A172 (cell line): ENCODE measurements around the gene CLMP. TPM values are rescaled to one million over a fixed set of nuclear protein-coding genes. Genes with fewer than 3 reads are reported as not detected.

Source experiments
- DNase-seq: peaks from one replicate; pipeline ENCODE4 v3.0.0-alpha.2; 2015; ENCODE audit warnings: low spot score
- total RNA-seq: library from RNA; depleted of rRNA; stranded (reverse); fragments of >200 nt; shearing (Covaris generic); gene quantifications from 2 replicates; pipeline ENCODE4 v1.2.3, GENCODE V29; 2014

Gene CLMP
- total RNA-seq, 1 experiment from 2014 or later = 9.7 TPM

DNA sequence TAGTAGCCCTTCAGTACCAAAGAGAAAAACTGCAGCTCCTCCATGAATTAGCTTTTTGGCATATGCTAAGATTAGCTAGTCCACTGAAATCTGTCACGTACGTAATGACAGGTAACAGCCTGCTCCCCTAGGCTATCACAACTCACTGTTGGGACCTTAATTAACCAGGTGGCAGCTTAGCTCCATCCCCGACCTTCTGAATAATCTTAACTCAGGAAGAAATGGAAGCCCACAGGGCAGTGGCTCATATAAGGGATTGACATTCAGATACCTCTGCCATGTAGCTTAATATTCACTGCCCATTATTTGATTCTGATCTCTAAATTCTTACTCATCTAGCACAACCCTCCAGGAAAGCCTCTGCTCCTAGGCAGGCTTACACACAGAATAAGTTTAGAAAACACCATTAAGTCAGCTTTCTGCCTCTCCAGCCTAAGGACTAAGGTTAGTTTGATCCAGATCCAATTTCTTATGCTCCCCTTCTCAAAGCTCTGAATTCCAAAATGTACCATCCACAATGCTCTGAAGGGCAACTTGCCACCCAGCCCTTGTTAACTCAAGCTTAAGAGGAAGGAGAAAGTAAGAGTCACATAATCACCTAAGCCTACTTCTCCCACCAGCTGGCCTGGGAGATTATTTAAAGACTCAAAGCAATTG is 138.1 kb downstream of the CLMP start:
- no peak for DNase-seq

DNA sequence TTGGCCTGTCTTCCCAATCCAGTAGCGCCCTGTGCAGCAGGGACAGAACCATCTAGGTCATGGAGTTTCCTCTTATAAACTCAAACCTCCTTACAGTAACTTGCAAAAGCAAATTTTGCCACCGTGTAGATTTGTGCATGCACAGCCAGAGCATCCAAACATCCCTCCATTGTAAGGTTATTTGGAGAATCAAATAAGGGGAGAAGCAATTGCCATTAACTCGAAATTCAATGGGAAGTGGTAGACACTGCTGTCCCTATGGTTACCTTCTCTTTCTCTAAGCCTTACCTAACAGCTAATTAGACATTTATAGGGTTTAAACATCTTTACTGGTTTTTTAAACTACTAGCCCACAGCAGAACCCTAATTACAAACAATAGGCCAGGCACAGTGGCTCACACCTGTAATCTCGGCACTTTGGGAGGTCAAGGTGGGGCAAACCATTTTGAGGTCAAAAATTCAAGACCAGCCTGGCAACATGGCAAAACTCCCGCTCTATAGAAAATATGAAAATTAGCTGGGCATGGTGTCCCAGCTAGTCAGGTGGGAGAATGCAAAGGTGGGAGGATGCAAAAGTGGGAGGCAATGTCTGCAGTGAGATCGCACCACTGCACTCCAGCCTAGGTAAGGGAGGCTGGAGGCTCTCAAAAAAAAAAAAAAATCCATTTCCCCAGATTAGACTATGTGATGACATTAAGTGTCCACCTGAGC is 139.7 kb downstream of the CLMP start:
- no peak for DNase-seq

DNA sequence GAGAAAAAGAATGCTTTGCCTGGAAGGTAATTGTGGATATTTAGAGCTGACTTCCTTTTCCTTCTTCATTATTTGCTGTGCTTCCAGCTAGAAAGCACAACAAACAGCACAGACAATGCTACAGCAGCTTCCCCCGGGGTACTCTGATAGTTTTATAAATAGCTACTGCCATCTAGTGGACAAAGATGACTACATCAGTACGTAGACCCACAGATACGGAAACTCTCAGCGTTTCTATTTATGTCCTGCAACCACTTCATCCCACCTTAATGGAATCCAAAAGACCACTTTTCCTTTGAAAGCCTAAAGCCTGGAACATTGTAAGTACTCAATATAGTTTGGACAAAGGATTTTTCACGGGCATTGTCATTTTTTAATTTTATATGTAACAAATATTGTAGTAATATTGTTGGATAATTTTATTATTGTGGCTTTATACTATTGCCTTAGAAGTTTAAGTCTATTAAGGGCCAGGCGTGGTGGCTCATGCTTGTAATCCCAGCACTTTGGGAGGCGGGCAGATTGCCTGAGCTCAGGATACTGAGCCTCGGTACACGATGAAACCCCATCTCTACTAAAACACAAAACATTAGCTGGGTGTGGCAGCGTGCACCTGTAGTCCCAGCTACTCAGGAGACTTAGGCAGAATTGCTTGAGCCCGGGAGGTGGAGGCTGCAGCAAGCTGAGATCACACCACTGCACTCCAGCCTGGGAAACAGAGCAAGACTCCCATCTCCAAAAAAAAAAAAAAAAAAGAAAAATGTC is 140.6 kb downstream of the CLMP start:
- peak; percentile 45 for DNase-seq

DNA sequence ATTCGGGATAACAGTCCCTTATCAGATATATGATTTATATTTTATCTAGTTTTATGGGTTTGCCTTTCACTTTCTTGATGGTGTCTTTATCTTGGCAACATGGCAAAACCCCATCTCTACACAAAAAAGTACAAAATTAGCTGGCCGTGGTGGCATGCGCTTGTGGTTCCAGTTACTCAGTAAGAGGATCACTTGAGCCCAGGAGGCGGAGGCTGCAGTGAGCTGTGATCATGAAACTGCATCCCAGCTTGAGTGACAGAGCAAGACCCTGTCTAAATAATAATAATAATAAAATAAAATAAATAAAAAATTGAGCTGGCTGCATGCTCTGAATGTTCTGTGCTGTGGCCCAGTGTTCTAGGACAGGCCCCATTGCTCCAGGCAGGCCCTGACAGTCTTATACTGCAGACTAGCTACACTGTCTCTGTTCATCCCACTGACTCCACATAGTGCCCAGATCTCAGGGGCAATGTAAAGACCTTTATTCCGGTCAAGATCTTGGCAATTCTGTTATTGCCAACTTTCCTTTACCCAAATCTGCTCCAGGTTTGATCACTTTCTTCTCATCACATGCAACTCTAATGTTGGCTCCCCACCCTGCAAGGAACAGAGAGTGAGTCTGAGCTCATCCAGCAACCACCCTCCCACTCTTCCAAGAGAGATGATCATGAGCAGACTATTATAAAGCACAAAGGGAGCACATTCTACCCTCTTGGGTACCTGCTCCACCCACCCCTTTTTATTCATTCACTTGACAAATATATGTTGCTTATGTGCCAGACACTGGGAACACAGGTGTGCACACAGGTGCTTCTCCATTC is 141.9 kb downstream of the CLMP start:
- no peak for DNase-seq

DNA sequence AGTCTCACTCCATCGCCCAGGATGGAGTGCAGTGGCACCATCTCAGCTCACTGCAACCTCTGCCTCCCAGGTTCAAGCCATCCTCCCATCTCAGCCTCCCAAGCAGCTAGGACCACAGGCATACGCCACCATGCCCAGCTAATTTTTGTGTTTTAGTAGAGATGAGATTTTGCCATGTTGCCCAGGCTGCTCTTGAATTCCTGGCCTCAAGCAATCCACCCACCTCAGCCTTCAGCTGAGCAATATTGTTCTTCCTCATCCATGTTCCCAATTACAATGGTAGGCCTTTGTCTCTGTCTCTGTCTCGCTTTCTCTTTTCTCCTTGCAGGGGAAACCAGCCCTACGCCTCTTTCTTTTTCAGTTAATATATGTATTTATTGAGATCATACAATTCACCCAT is 143.4 kb downstream of the CLMP start:
- no peak for DNase-seq

DNA sequence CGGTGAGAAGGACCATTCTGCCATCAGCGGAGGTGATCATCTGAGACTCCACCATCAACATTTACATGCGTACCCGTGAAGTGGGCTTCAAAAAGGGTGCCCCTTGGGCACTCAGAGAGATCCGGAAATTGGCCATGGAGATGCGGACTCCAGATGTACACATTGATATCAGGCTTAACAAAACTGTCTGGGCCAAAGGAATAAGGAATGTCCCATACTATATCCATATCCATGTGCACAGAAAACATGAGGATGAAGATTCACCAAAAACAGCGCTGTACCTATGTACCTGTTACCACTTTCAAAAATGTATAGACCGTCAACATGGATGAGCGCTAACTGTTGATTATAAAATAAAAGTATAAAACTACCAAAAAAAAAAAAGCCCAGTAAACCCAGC is 143.9 kb downstream of the CLMP start:
- no peak for DNase-seq

DNA sequence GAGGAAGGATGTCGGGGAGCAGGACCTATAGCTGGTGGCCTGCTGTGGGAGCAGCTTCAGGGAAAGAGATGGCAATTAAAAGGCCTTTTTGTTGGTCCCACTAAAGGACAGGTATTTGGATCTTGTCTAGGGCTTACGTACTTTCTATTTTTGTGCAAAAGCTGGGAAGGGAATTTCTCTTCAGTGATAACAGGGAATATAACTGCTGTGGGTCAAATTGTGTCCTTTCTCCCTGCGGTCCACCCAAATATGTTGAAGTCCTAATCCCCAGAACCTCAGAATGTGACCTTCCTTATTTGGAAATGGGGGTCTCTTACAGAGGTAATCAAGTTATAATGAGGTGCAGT is 147.1 kb downstream of the CLMP start:
- no peak for DNase-seq

DNA sequence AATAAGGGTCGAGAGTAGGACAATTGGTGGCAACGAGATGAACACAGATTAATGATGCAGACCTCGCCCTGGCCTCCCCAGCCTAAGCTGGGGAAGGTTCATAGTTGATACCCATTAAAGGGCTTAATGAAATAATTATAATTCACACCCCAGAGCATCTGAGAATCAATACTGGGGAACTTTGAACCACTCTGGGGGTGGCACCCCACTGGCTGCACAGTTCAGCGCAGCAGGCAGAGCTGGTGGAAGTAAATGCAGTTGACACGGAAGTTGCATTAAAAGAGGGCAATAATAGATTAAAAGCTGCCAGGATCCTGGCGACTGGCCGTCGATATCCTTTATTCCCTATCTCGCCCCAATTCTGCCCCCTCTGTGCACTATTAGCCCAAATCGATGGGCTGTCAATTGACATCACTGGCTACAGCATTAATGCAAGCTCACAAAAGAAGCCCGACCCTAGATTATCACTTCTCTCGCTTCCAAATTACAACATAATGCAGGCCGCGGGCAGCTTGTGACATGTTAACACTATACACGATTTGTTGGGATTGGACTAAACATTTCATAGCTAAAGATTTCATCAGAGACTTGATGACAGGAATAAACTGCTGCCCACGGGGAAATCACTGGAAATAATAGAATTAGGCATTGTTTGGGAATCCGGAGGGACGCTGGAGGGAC is 147.6 kb downstream of the CLMP start:
- DNase-seq = no peak

DNA sequence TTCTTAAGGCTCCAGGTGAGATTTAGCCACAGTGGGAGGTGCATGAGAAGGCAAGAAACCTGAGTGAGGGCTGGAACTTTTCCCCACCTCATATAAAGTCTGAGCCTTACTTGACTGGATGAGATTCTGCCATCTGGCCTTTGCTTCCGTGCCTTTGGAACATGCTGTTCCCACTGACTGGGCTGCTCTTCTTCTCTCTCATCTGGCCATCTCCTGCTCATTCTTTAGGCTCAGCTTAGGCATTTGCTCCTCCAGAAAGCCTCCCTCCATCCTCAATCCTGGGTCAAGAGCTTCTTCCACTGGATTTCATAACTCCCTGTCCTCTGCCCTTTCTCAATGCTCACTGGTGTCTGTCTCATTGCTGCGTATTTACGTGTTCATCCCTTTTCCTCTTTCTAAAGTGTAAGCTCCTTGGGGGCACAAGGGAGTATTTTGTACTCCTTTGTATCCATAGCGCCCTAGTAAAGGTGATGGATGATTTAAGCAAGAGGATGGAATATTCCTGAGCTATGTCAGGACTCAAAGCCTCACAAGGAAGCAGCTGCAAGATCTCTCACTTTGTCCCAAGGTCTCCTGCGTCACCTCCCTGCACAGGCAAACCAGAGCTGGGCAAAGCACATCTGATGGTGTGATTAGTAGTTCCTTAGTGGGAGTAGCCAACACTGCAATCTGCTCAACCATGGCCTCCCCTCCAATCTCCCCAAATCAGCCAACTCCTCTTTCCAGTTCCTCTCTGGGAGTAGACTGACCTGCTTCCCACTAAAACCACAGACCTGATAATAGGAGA is 148.4 kb downstream of the CLMP start:
- no peak for DNase-seq

DNA sequence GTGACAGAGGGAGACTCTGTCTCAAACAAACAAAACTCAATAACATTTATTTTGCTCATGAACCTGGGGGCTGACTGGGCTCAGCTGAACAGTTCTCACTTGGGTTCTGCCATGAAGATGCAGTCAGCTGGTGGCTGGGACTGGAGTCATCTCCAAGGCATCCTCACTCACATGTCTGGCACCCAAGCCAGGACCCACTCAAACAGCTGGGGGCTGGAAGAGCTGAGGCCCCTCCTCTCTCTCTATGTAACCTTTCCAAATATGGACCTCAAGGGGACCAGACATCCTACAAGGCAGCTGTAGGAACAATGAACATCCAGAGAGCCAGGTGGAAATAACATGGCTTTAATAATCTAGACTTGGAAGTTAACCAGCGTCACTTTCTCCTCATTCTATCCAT is 149.9 kb downstream of the CLMP start:
- no peak for DNase-seq

DNA sequence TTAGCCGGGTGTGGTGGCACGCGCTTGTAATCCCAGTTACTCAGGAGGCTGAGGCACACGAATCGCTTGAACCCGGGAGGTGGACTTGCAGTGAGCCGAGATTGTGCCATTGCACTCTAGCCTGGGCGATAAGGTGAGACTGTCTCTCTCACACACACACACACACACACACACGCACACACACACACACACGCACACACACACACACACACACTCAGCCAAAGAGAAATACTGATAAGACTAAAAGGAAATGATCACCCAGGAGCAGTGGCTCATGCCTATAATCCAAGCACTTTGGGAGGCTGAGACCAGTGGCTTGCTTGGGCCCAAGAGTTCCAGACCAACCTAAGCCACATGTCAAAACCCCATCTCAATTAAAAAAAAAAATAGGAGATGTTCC is 153.9 kb downstream of the CLMP start:
- no peak for DNase-seq

DNA sequence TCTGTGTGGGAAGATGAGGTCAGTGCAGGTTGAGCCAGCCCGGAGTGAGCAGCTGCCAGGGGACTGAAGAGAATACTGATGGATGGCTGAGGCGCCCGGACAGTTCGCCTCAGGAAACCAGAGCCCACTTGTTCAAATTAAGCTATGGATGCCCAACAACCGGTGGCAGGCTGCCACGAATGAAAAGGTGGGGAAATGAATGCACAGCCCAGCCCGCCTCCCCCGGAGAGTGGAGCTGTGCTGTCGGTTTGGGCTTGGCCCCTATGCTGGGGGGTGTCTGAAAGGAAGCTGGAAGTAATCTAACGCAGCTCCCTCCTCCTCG is 155.0 kb downstream of the CLMP start:
- no peak for DNase-seq

DNA sequence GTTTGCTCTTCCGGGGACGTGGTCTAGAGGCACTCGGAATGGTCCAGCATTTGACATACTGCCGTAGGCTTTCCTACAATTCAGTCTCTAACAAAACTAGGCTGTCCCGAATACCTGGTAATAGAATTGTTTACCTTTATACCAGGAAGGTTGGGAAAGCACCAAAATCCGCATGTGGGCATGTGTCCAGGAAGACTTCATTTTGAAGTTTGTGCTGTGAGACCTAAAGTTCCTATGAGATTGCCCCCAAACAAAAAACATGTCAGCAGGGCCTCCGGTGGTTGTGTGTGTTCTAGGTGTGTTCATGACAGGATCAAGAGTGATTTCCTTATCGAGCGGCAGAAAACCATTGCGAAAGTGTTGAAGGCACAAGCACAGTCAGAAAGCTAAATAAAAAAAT is 159.2 kb downstream of the CLMP start:
- no peak for DNase-seq

DNA sequence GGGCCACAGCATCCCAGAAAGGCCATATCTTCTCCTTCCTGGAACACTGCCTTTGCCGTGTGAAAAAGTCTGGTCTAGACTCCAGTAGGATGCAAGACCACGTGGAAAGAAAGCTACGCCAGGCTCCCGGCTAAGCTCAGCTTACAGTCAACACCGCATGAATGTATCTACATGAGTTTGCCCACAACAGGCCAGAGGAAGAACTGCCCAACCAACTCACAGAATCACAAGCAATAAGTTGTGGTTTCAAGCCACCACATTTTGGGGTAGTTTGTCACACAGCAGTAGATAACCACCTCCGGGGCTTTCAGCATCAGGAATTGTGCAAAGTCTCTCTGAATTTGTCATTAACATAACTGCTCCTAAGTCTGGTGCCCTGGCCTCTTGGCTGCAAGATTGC is 160.5 kb downstream of the CLMP start:
- DNase-seq = no peak

DNA sequence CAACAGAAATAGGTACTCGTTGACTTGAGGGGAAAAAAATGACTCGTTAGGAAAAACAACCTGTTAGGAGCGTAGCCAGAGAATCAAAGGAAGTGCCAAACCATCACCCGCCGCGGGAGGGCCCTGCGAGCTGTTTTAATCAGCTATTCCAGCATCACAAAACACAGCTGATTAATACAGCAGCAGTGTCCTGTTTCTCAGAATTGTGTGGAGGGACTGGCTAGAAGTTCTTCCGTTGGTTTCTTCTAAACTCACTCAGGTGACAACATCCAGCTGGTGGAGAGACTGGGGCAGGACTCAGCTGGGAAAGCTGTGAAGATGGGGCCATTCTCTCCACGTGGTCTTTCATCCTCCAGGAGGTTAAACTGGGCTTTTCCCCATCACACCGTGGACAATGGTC is 161.2 kb downstream of the CLMP start:
- DNase-seq = no peak

DNA sequence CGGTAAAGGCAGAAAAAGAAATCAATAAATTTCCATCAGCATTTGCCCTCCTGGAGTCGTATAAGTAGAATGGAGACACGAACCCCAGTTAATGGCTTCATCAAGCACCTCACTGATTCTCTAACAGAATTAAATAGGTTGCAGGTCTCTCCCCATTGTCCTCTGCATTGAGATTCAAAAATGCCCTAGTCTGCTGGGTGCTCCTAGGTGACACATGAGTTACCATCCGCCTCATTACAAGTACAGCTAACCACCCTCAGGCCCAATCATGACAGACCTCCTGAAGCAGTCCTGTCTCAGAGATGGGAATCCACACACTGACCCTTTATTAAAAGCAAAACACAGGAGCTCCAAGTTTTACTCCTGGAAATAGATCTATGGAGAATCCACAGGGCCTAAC is 164.5 kb downstream of the CLMP start:
- DNase-seq = no peak

DNA sequence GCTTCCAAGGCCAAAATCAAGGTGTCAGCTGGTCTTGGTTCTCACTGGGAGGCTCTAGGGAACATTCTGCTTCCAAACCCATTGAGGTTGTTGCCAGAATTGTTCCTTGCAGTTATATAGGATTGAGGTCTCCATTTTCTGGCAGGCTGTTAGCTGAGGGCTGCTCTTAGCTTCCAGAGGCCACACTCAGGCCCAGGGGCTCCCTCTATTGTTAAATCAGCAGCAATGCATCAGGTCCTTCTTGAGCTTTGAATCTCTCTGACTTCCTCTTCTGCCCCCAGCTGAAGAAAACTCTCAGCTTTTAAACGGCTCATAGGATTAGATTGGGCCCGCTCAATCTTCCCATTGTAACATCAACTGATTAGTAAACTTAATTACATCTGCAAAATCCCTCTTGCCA is 174.1 kb downstream of the CLMP start:
- peak; percentile 35 for DNase-seq
